CD14-positive monocyte (primary cell): ENCODE measurements around the gene CRYGS. TPM values are rescaled to one million over a fixed set of nuclear protein-coding genes. Genes with fewer than 3 reads are reported as not detected.

Experiments
- DNase-seq, 3 donors: peaks; one replicate each; pipeline ENCODE4 v3.0.0-alpha.2; 2011 to 2022
- H2AFZ ChIP-seq: 2 replicates; pipeline ENCODE4 v1.6.0; 2012; ENCODE audit warnings: mild to moderate bottlenecking, low read depth, low read length, inconsistent platforms; ENCODE audit not compliant: insufficient read depth, poor library complexity, severe bottlenecking
- H3K27ac ChIP-seq, 2 donors: 1 replicate in 1 of 2; 2 replicates in 1 of 2; pipeline ENCODE4 v1.5.1; 2012 to 2013; ENCODE audit warnings: low read length in 2 of 2, control low read depth in 1 of 2, inconsistent platforms in 1 of 2, low read depth in 1 of 2, mild to moderate bottlenecking in 1 of 2
- H3K27me3 ChIP-seq, 2 donors: one replicate each; pipeline versions ENCODE4 v1.6.0 to v1.6.1; 2011 to 2013; ENCODE audit warnings: low read length in 2 of 2; ENCODE audit not compliant: control insufficient read depth in 2 of 2, insufficient read depth in 2 of 2
- H3K36me3 ChIP-seq, 2 donors: replicated peaks in 1 of 2; 1 replicate in 1 of 2; 2 replicates in 1 of 2; pipeline versions ENCODE4 v1.5.1 to v1.6.1; 2012 to 2013; ENCODE audit warnings: low read length in 2 of 2, control low read depth in 1 of 2, inconsistent platforms in 1 of 2, mild to moderate bottlenecking in 1 of 2; ENCODE audit not compliant: insufficient read depth in 2 of 2, control insufficient read depth in 1 of 2
- H3K4me1 ChIP-seq, 2 donors: 1 replicate in 1 of 2; 2 replicates in 1 of 2; pipeline versions ENCODE4 v1.5.1 to v1.6.1; 2012 to 2013; ENCODE audit warnings: low read length in 2 of 2, control low read depth in 1 of 2, inconsistent platforms in 1 of 2, mild to moderate bottlenecking in 1 of 2, moderate library complexity in 1 of 2; ENCODE audit not compliant: insufficient read depth in 2 of 2, control insufficient read depth in 1 of 2
- H3K4me2 ChIP-seq: replicated peaks from 2 replicates; pipeline ENCODE3; 2012; ENCODE audit warnings: low read length, moderate library complexity, mild to moderate bottlenecking; ENCODE audit not compliant: poor library complexity, severe bottlenecking; ENCODE audit errors: extremely low read depth
- H3K4me3 ChIP-seq, 3 experiments: fragments of 200-600 bp in 1 of 3; sonication (generic) in 1 of 3; replicated peaks in 1 of 3; 1 replicate in 2 of 3; 2 replicates in 1 of 3; pipeline ENCODE4 v1.5.1; 2011 to 2013; ENCODE audit warnings: low read length in 3 of 3, mild to moderate bottlenecking in 3 of 3, control low read depth in 2 of 3, low read depth in 2 of 3, inconsistent platforms in 1 of 3, moderate library complexity in 1 of 3
- H3K79me2 ChIP-seq: 2 replicates; pipeline ENCODE4 v1.6.0; 2012; ENCODE audit warnings: mild to moderate bottlenecking, control low read depth, inconsistent platforms, low read length, moderate library complexity; ENCODE audit not compliant: insufficient read depth
- H3K9ac ChIP-seq: 2 replicates; pipeline ENCODE4 v1.6.0; 2017; ENCODE audit warnings: low read length, mild to moderate bottlenecking; ENCODE audit not compliant: insufficient read depth, poor library complexity, severe bottlenecking
- H3K9me3 ChIP-seq, 2 donors: replicated peaks in 1 of 2; 1 replicate in 1 of 2; 2 replicates in 1 of 2; pipeline versions ENCODE4 v1.5.1 to v1.6.1; 2012 to 2013; ENCODE audit warnings: low read length in 2 of 2, control low read depth in 1 of 2; ENCODE audit not compliant: control insufficient read depth in 1 of 2, insufficient read depth in 1 of 2
- H4K20me1 ChIP-seq: 2 replicates; pipeline ENCODE4 v1.6.0; 2012; ENCODE audit warnings: mild to moderate bottlenecking, low read length, control low read depth, moderate library complexity; ENCODE audit not compliant: insufficient read depth
- H3K27ac Mint-ChIP-seq, 7 donors: one replicate each; pipeline ENCODE4 v1.8.0; 2020; ENCODE audit warnings: mild to moderate bottlenecking in 7 of 7, mixed read lengths in 7 of 7, moderate library complexity in 6 of 7, inconsistent platforms in 2 of 7
- H3K27me3 Mint-ChIP-seq, 3 donors: one replicate each; pipeline ENCODE4 v1.8.0; 2021 to 2022; ENCODE audit warnings: low read depth in 3 of 3, mild to moderate bottlenecking in 3 of 3, mixed read lengths in 3 of 3, moderate library complexity in 3 of 3, inconsistent platforms in 1 of 3
- H3K36me3 Mint-ChIP-seq, 2 donors: one replicate each; pipeline ENCODE4 v1.8.0; 2020; ENCODE audit warnings: mixed read lengths in 2 of 2, inconsistent platforms in 1 of 2, mild to moderate bottlenecking in 1 of 2
- H3K4me1 Mint-ChIP-seq: one replicate; pipeline ENCODE4 v1.8.0; 2020; ENCODE audit warnings: mild to moderate bottlenecking, mixed read lengths
- H3K4me3 Mint-ChIP-seq, 2 donors: one replicate each; pipeline ENCODE4 v1.8.0; 2020; ENCODE audit warnings: mild to moderate bottlenecking in 2 of 2, mixed read lengths in 2 of 2, moderate library complexity in 1 of 2
- H3K9me3 Mint-ChIP-seq, 7 donors: one replicate each; pipeline ENCODE4 v1.8.0; 2020 to 2022; ENCODE audit warnings: mixed read lengths in 7 of 7, mild to moderate bottlenecking in 6 of 7, moderate library complexity in 6 of 7, inconsistent platforms in 2 of 7
- WGBS: methylation state at CpG from one replicate; pipeline ENCODE4 v1.1.5; 2013; ENCODE audit warnings: missing lambda C conversion rate; ENCODE audit not compliant: insufficient coverage; 5-methylcytosine and 5-hydroxymethylcytosine counted together
- intact Hi-C, 2 donors: fragments of 100-400 bp; cut with micrococcal nuclease; formaldehyde crosslinking; loops; one replicate each; pipeline versions ENCODE4 v1.15.0 to v1.15.1; 2023
- polyA plus RNA-seq, 3 donors: library from polyadenylated mRNA; depleted of rRNA in 1 of 3; unstranded in 2 of 3; stranded (reverse) in 1 of 3; fragments of 300-500 nt in 2 of 3; fragments of >200 nt in 1 of 3; fragmentation: Illumina TruSeq in 2 of 3; gene quantifications; 1 replicate in 2 of 3; 2 replicates in 1 of 3; pipeline ENCODE4 v1.2.3, GENCODE V29; 2012 to 2021
- TF ChIP-seq, protein P1 (sequence below): fragments of 200-600 bp; IDR thresholded peaks from one replicate; pipeline ENCODE4 v1.8.0; 2022; ENCODE audit warnings: antibody characterized with exemption, mild to moderate bottlenecking

CRYGS gene
- polyA plus RNA-seq, 3 donors, result 0.25 to 4.1 TPM; not detected in 1

DNA sequence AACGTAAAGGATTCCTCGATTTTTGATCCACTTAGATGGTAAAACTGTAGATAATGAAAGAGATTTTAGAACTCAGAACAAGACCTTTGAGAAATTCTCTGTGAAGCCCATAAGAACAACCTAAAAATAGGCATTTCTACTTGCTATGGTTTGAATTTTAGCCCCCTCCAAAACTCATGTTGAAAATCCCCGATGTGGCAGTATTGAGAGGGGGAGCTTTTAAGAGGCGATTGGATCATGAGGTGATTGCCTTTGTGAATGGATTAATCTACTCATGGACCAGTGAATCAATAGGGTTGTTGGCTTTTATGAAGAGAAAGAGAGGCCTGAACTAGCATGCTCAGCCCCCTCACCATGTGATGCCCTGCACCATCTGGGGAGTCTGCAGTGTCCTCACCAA lies 48.5 kb upstream of the CRYGS start:
- Histone ChIP-seq H3K4me1 (no peaks in the 10 kb centered on the region), H3K4me2 (no peak overlapping the region), H3K9ac (no peak overlapping the region), H3K9me3 (no peaks in the 10 kb centered on the region), H3K27ac (no peak overlapping the region), H3K79me2 (no peaks in the 10 kb centered on the region), H3K27me3 (no peaks in the 10 kb centered on the region), H3K4me3 (no peak overlapping the region), H2AFZ (no peak overlapping the region), H3K36me3 (no peaks in the 10 kb centered on the region), H4K20me1 (no peaks in the 10 kb centered on the region)
- Mint-ChIP-seq H3K9me3 (no peaks in the 10 kb centered on the region), H3K27me3 (peaks cover under 1 to 5% (median 3%) of the 10 kb centered on the region in 3 donors), H3K36me3 (no peaks in the 10 kb centered on the region), H3K27ac (no peak overlapping the region), H3K4me1 (peaks cover 3% of the 10 kb centered on the region), H3K4me3 (no peak overlapping the region)
- intact Hi-C loops, result no loop called here
- DNase-seq, result no peak
- TF ChIP-seq, protein P1, sequence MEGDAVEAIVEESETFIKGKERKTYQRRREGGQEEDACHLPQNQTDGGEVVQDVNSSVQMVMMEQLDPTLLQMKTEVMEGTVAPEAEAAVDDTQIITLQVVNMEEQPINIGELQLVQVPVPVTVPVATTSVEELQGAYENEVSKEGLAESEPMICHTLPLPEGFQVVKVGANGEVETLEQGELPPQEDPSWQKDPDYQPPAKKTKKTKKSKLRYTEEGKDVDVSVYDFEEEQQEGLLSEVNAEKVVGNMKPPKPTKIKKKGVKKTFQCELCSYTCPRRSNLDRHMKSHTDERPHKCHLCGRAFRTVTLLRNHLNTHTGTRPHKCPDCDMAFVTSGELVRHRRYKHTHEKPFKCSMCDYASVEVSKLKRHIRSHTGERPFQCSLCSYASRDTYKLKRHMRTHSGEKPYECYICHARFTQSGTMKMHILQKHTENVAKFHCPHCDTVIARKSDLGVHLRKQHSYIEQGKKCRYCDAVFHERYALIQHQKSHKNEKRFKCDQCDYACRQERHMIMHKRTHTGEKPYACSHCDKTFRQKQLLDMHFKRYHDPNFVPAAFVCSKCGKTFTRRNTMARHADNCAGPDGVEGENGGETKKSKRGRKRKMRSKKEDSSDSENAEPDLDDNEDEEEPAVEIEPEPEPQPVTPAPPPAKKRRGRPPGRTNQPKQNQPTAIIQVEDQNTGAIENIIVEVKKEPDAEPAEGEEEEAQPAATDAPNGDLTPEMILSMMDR, result no peak
- WGBS, result no CpG with 5 or more reads among the region's 4 CpGs

GRCh38 chr3:186590580-186591295 lies 46.6 kb upstream of the CRYGS start:
- intact Hi-C loops, result no loop called here
- WGBS, result 100% methylated on average over 1 of the region's 7 CpGs

More at GRCh38 chr3:186590580-186591295, 46.6 kb upstream of the CRYGS start:
- TF ChIP-seq, protein P1, result no peak
- Histone ChIP-seq H2AFZ (no peak overlapping the region), H3K4me1 (no peaks in the 10 kb centered on the region), H3K4me2 (no peak overlapping the region), H3K9ac (no peak overlapping the region), H3K27ac (no peak overlapping the region), H3K79me2 (no peaks in the 10 kb centered on the region), H3K27me3 (no peaks in the 10 kb centered on the region), H4K20me1 (no peaks in the 10 kb centered on the region), H3K9me3 (no peaks in the 10 kb centered on the region), H3K4me3 (no peak overlapping the region), H3K36me3 (peaks cover 2 to 7% of the 10 kb centered on the region in 2 donors)
- Mint-ChIP-seq H3K27me3 (peaks cover 0 to 5% (median 0%) of the 10 kb centered on the region in 3 donors), H3K36me3 (peaks cover 4 to 10% of the 10 kb centered on the region in 2 donors), H3K9me3 (no peaks in the 10 kb centered on the region), H3K27ac (no peak overlapping the region), H3K4me1 (no peaks in the 10 kb centered on the region), H3K4me3 (no peak overlapping the region)
- no peak for DNase-seq
